Prostate gland (tissue), 2 donors: ENCODE results near the gene PTPRD. TPM values are rescaled to one million over a fixed set of nuclear protein-coding genes. Genes with fewer than 3 reads are reported as not detected.

Source experiments
- DNase-seq: peaks from one replicate; pipeline ENCODE4 v3.0.0-alpha.2; 2019; ENCODE audit warnings: low spot score
- H3K27ac ChIP-seq, 2 donors: fragments of 200-600 bp; sonication (generic); 2 replicates each; pipeline ENCODE4 v1.5.1; 2017 to 2019
- H3K27me3 ChIP-seq: fragments of 200-600 bp; sonication (generic); replicated peaks from 2 replicates; pipeline ENCODE4 v1.5.1; 2019; ENCODE audit not compliant: insufficient read depth
- H3K36me3 ChIP-seq, 2 donors: fragments of 200-600 bp; sonication (generic); 1 replicate in 1 of 2; 2 replicates in 1 of 2; pipeline versions ENCODE4 v1.5.1 to v1.8.1; 2017 to 2019
- H3K4me1 ChIP-seq: fragments of 200-600 bp; sonication (generic); replicated peaks from 2 replicates; pipeline ENCODE4 v1.5.1; 2019
- H3K4me3 ChIP-seq, 2 donors: fragments of 200-600 bp; sonication (generic); 2 replicates each; pipeline ENCODE4 v1.5.1; 2017 to 2019
- H3K9me3 ChIP-seq: fragments of 200-600 bp; sonication (generic); 2 replicates; pipeline ENCODE4 v1.5.1; 2017
- POLR2A ChIP-seq: fragments of 450-650 bp; IDR thresholded peaks from one replicate; pipeline ENCODE4 v1.6.1; 2016; ENCODE audit warnings: antibody characterized with exemption, mild to moderate bottlenecking
- POLR2AphosphoS5 ChIP-seq: sonication (generic); formaldehyde crosslinking; IDR thresholded peaks from one replicate; pipeline ENCODE4 v1.6.1; 2017; ENCODE audit warnings: antibody characterized with exemption
- WGBS: methylation state at CpG from one replicate; pipeline ENCODE4 v1.1.5; 2018; 5-methylcytosine and 5-hydroxymethylcytosine counted together
- intact Hi-C: fragments of 100-400 bp; cut with DNase I; formaldehyde crosslinking; loops from one replicate; pipeline ENCODE4 v1.14.2; 2022
- total RNA-seq, 2 donors: library from RNA; depleted of rRNA; stranded (reverse); fragments of >200 nt; gene quantifications; one replicate each; pipeline ENCODE4 v1.1.0, GENCODE V29; 2016
- TF ChIP-seq, protein P1 (sequence below), 4 experiments: fragments of 200-600 bp in 2 of 4; fragments of 450-650 bp in 2 of 4; sonication (generic) in 2 of 4; IDR thresholded peaks; 1 replicate in 3 of 4; 2 replicates in 1 of 4; pipeline ENCODE4 v1.5.1; 2016 to 2019; ENCODE audit warnings: antibody characterized with exemption in 4 of 4, mild to moderate bottlenecking in 2 of 4, moderate library complexity in 2 of 4

PTPRD gene
- total RNA-seq, 2 donors from 2014 or later: 5.8 to 23.1 TPM

- H3K4me1 ChIP-seq: no peaks in the 10 kb centered on the region
- intact Hi-C loops: no loop called here
- no peak for TF ChIP-seq POLR2A
- TF ChIP-seq POLR2AphosphoS5: no peak
- TF ChIP-seq, protein P1, sequence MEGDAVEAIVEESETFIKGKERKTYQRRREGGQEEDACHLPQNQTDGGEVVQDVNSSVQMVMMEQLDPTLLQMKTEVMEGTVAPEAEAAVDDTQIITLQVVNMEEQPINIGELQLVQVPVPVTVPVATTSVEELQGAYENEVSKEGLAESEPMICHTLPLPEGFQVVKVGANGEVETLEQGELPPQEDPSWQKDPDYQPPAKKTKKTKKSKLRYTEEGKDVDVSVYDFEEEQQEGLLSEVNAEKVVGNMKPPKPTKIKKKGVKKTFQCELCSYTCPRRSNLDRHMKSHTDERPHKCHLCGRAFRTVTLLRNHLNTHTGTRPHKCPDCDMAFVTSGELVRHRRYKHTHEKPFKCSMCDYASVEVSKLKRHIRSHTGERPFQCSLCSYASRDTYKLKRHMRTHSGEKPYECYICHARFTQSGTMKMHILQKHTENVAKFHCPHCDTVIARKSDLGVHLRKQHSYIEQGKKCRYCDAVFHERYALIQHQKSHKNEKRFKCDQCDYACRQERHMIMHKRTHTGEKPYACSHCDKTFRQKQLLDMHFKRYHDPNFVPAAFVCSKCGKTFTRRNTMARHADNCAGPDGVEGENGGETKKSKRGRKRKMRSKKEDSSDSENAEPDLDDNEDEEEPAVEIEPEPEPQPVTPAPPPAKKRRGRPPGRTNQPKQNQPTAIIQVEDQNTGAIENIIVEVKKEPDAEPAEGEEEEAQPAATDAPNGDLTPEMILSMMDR (IDR thresholded peaks at IDR 0.05): no peak
- no peak overlapping the region for H3K4me3 ChIP-seq
- no peaks in the 10 kb centered on the region for H3K27me3 ChIP-seq
- WGBS: 47% methylated on average over 2 of the region's 2 CpGs
- no peaks in the 10 kb centered on the region for H3K36me3 ChIP-seq
- no peak overlapping the region for H3K27ac ChIP-seq
- no peaks in the 10 kb centered on the region for H3K9me3 ChIP-seq
- DNase-seq: no peak
Measured at GRCh38 chr9:9182431-9182830, 1430.4 kb downstream of the PTPRD start.

- intact Hi-C loops: no loop called here
- WGBS: 75% methylated on average over 1 of the region's 1 CpG
Measured at GRCh38 chr9:9177081-9177480, 1435.7 kb downstream of the PTPRD start.

GRCh38 chr9:9174358-9174757, 1438.4 kb downstream of the PTPRD start:
- Histone ChIP-seq H3K36me3 (no peaks in the 10 kb centered on the region), H3K27ac (no peak overlapping the region), H3K4me1 (no peaks in the 10 kb centered on the region), H3K9me3 (no peaks in the 10 kb centered on the region), H3K4me3 (no peak overlapping the region), H3K27me3 (no peaks in the 10 kb centered on the region)
- no peak for DNase-seq
- intact Hi-C loops: no loop called here
- TF ChIP-seq, protein P1 (IDR thresholded peaks at IDR 0.05): no peak
- no peak for TF ChIP-seq POLR2A
- TF ChIP-seq POLR2AphosphoS5: no peak

More at GRCh38 chr9:9177081-9177480, 1435.7 kb downstream of the PTPRD start:
- no peak for DNase-seq
- Histone ChIP-seq H3K4me1 (no peaks in the 10 kb centered on the region), H3K36me3 (no peaks in the 10 kb centered on the region), H3K9me3 (no peaks in the 10 kb centered on the region), H3K27ac (no peak overlapping the region), H3K4me3 (no peak overlapping the region), H3K27me3 (no peaks in the 10 kb centered on the region)
- TF ChIP-seq, protein P1 (IDR thresholded peaks at IDR 0.05): no peak
- TF ChIP-seq POLR2AphosphoS5: no peak
- TF ChIP-seq POLR2A: no peak

GRCh38 chr9:9173264-9173663, 1439.5 kb downstream of the PTPRD start:
- Histone ChIP-seq H3K4me1 (no peaks in the 10 kb centered on the region), H3K9me3 (no peaks in the 10 kb centered on the region), H3K27ac (no peak overlapping the region), H3K27me3 (no peaks in the 10 kb centered on the region), H3K36me3 (no peaks in the 10 kb centered on the region), H3K4me3 (no peak overlapping the region)
- 91% methylated on average over 1 of the region's 1 CpG for WGBS
- intact Hi-C loops: no loop called here
- DNase-seq: no peak
- TF ChIP-seq, protein P1 (IDR thresholded peaks at IDR 0.05): no peak
- TF ChIP-seq POLR2A (no peak), POLR2AphosphoS5 (no peak)

DNA sequence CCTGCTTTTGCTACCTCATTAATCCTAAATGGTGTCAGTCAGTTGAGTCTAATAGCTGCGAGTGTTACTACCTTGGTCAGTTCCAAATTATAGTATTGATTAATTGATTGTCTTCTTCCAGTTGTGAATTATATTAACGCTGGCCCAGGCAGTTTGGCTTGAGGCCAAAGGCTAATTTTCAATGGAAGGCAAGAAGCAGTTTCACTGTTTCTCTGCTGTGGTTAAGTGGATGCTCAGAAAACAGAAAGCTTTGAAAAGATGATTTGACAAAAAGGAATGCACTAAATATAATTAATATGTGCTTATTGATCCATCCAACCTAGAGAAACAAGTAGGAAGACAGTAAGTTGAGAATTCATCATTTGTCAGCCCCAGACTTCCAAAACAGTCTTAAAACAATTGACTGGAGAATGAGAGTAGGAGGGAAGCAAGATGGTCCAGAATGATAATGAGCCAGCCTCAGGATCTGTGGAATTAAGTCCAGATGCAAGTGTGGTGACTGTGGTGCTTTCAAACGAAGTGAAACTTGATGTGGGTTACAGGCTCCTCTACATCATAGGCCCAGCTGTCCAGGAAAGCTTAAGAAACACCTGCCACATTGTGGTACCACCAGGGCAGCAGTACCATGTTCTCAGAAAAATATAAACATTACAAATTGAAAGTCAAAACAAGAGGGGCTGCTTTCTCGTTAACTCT, 1442.2 kb downstream of the PTPRD start:
- Histone ChIP-seq H3K36me3 (no peaks in the 10 kb centered on the region), H3K4me1 (no peaks in the 10 kb centered on the region), H3K27me3 (no peaks in the 10 kb centered on the region), H3K27ac (no peak overlapping the region), H3K4me3 (no peak overlapping the region), H3K9me3 (no peaks in the 10 kb centered on the region)
- intact Hi-C loops: no loop called here
- no peak for DNase-seq
- WGBS: 41% methylated on average over 4 of the region's 4 CpGs
- TF ChIP-seq, protein P1 (IDR thresholded peaks at IDR 0.05): no peak
- TF ChIP-seq POLR2A: no peak
- TF ChIP-seq POLR2AphosphoS5: no peak
